Stimulated activated CD4-positive, alpha-beta T cell treated with anti-CD3 and anti-CD28 coated beads, Interleukin-4, amount 100 ng/mL, for 24 hours (primary cell): ENCODE results near the gene CD2BP2.
"Not testable (repeated sequence)": the region's sequence is repeated elsewhere in the genome, so short reads cannot be mapped to it uniquely, and the experiment has no call there.

Source experiments
- DNase-seq: peaks from one replicate; pipeline ENCODE4 v3.0.0-alpha.2; 2020

CD2BP2 gene

DNA sequence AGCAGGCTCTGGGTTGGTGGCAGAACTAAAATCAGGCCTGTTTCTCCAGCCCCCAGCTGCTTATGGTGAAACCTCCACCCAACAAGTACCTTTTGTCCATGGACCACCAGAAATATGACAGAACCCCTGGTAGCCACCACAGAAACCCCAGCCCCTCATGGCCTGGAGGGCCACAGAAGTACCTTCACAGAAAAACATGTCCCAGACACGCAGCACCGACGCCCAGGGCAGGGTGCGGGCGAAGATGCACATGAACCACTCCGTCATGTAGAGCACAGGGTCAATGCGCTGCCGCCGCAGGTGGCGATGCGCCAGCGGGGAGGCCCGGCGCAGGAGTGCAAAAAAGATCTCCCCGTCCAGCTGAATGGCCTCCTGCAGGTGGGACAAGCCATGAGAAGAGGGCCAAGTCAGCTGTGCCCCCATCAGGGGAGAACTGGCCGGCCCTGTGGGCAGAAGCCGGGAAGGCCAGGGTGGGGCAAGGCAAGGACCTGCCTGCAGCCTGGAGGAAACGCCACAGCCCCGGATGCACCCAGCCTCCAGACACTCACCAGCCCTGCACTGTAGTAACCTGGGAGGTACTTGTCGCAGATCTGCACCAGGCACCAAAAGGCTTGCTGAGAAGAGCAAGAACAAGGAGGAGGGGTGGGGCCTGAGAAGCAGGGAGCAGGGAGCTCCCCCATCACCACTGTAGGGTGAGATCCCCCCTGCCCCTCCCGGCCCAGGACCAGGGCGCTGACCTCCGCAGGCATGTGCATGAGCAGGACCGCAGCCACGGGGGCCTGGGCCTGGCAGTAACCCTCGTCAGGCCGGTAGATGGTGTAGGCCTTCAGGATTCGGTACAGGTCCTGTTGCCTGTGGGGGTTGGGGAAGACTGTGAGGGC is 4.1 kb upstream of the CD2BP2 start:
- DNase-seq: no peak

DNA sequence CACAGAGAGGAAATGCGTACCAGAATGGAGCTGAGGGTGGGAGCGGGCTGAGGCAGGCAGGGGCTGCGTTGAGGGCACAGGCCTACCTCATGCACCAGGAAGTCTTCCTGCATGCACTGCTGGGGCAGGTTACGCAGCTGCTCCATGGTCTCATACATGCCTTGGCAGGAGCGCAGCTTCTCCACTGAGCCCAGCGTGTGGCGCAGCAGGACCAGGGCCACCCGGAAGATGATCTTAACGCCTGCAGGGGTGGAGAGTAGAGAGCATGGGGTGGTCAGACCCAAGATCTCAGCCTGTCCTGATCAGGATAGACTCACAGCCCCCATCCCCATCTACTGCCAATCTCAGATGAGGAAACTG is 3.4 kb upstream of the CD2BP2 start:
- DNase-seq: no peak

DNA sequence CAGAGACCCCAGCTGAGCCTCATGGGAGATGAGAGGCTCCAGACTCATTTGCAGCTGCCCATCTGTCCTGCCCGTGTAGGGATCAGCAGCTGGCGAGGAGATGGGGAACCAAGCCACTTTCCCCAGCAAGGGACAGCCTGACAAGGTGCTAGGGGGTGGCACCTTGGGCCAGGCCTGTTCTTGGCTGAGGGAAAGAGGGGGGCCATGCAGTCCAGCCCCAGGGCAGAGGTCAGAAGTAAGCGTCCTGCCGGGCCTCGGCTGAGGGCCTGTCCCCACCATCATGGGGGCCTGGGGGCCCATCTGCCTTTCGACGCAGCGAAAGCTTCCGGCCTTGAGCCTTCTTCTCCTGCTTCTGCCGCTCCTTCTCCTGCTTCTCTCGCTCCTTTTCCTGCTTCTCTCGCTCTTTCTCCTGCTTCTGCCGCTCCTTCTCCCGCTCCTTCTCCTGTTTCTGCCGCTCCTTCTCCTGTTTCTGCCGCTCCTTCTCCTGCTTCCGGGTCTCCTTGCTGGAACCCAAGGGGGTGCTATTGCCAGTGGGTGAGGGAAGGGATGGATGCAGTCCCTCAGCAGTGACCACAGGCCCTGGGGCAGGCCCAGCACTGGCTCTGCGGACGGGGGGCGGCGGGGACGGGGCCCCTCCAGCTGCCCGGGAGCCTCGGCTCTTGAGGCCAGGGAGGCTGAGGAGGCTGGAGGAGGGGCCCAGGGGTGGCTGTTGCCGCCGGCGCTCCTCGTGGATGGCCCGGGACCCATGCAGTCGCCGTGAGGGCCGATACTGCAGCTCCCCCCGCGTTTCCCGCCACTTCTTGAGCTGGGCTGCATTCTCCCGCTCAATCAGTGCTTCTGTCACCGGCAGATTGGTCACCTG is 2.8 kb upstream of the CD2BP2 start:
- no peak for DNase-seq

DNA sequence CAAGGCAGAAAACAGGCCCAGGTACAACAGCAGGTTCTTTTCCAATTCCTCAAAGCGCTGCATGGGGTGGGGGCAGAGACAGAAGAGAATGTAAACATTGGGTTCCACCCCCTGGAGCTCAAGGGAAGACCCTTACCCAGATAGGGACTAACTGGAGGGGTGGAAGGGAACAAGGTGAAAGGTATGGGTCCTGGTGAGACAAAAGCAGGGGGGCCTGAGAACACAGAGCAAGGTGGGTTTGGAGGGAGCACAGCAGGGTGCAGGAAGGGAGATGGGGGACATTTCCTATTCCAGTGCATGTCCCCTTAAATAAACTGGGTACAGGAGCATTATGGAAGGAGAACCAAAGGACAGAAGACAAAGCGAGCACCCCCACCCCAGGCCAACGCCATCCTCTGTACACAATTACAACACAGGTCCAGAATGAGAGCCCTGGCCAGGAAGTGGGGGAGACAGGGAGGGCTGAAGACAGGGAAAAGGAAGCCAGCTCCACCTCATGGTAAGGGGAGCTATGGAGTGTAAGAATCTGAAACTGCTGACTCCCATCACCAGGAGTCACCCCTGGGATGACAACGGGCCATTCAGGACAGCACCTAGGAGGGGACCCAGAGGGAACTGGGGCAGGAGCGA is 2.1 kb upstream of the CD2BP2 start:
- DNase-seq: no peak

DNA sequence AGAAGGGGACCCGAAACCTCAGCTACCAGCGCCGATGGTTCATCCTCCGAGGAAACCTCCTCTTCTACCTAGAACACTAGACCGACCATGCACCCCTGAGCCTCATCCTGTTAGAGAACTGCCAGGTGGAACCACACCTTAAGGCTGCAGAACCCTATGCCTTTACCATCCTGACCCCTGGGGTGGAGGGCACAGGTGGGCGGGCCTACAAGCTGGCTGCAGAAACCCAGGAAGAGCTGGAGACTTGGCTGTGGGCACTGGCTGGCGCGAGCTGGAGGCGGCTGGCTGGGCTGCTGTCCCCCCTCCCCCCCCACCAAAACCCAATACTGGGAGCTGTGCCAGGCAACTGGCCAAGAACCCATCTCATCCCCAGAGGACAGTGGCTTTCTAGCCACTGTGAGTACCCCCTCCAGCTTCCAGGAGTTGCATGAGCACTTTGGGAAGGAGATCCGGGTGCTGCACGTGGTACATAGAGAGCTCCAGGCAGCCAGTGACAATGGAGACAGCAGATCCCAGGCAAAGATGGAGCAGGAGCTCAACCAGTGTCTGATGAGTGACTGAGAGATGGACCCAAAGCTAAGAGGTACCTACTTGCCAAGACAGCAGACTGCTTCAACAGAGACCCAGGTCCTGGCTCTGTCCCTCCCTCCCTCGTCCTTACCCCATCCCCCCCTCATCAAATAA is 1.4 kb upstream of the CD2BP2 start:
- no peak for DNase-seq

DNA sequence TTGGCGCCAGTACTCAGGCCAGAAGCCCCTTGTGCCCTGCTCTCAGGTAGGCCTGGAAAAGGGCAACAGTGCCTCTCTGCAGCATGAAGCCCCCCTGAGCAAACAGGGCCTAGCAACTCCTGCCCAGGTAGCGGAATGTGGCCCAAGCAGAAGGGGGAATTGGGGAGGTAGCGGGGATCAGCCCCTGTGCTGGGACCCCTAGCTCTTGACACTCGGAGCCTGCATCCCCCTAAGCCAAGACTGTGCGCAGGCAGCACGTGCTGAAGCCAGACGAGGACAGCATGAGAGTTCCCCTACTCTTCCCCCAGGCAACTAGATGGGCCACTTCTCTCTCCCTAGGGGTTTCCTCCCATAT is 823 bp upstream of the CD2BP2 start:
- no peak for DNase-seq

DNA sequence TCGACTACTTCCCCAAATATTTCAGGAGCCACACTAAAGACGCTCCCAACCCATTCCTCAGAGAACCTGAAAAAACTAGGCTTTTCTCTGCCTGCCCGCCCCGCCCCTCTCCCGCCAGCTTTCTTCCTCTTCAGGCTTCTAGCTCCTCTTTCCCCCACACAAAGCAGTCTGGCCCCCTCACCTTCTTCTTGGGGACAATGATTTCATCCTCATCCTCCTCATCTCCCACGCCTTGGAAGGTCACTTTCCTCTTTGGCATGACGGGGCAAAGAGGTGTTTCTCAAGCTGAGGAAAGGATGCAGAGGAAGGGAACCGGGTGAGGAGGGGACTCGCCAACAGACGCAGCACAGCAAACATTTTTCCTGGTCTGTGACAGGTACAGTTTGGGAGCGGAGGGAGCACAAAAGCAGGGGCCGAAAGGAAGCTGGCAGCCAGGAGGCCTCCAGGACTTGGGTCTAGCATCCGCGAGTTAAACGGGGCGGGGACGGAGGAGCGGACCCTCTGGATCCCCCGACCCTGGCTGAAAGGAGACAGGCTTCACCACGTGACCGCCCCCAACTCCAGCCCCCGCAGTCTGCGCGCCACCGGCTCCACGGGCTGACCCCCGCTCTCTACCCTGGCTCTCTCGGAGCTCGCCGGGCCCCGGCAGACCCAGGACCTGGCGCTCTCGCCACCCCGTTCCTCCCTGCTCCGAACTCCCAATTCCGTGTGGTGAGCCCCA is 525 bp downstream of the CD2BP2 start:
- DNase-seq: no peak

DNA sequence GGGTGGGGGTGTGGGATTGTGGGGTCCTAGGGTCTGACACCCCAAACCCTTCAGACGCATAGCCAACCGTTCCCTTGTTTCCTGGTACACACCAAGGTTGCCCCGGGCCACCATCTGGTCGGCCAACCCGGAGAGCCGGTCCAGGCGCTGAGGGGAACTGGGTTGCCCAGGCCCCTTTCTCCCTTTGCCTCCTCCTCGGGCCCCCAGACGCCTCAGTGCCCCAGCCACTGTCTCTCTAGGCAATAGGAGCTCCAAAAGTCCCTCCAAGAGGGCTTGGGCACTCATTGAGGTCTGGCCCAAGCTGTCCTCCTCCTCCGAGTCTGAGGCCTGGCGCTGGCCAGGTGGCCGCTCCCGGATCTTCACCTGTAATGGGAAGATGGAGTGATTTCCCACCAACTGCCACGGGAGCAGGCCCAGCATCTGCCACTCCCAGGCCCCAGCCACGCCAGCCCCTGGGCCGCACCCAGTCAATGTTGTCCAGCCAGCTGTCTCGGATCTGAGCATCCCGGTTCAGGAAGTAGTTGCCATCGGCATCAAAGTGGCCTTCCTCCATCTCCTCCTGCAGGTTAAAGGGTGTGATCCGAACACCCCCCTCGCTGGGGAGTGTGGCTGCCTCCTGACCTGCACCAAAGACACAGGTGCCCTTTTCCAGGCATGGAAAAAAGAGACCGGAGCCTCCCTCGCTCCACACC is 1.5 kb downstream of the CD2BP2 start:
- DNase-seq: no peak

DNA sequence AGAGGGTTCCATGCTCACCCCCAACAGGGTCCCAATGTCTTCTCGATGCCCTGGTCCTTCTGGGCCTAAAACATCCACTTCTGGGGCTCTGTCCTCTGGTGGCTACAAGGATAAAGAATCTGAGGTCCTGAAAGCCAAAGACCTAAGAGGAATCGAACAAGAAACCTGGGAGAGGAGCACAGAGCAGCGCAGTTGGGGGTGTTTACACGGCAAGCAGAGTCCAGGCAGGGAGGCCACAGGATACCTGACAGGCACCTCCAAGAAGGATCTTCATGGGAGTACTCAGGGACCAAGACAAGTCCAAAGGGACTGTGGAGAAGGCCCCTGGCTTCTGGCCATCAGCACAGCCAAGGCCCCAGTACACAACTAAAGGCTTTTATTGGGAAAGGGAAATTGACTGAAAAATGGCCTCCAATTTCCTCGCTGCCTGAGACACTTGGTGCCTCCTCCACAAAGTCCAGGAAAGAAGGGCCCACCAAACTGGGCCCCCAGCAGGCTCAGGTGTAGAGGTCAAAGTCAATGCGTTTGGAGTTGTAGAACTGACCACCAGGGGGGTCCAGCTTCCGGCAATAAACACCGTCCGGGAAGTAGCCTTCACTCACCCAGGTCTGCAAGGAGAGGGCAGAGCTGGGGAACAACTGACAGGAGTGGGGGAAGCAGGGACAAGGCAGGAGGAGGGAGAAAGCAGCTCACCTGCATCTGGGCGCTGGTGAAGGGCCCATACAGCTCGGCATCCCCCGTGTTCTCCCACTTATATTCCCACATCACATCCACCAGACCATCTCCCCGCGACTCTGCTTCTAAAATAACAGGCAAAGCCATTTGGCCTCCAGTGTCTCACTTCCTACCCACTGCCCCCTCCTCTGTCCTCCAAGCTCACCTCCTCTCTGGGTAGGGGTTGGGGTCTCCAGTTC is 2.4 kb downstream of the CD2BP2 start:
- DNase-seq: no peak

DNA sequence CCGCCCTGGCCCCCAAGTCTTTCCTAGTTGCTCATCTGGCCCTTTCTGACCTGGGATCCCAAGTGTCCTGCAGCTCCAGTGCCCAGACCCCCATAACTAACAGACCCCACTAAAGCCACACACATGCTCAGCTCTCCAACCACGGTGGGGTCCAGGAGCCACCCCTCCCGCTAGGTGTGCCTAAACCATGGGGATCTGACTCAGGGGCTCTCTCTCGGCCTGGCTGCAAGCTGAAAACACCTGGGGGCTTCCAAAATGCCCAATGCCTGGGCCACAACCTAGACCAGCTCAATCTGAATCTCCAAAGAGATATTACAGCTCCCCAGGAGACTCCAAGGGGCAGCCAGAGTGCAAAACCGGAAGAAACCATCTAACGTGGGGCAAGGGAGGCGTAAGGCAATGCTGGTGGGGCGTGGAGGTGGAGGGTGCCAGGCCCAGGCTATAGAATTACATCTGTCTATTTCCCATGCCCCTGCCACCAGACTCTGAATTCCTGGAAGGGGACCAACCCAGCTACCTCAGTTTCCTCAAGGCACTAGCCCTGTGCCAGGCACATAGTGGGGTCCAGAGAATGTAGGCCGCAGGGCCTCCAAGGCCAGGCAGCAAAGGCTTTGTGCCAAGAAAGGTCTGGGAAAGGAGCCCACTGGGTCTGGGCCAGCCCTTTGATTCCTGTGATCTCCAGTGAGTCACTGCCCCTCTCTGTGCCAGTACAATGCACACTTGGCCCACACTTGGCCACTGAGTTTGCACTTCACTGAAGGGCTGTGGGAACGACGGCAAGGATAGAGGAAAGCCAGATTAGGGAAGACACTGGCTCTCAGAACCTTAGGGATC is 3.3 kb downstream of the CD2BP2 start:
- no peak for DNase-seq

DNA sequence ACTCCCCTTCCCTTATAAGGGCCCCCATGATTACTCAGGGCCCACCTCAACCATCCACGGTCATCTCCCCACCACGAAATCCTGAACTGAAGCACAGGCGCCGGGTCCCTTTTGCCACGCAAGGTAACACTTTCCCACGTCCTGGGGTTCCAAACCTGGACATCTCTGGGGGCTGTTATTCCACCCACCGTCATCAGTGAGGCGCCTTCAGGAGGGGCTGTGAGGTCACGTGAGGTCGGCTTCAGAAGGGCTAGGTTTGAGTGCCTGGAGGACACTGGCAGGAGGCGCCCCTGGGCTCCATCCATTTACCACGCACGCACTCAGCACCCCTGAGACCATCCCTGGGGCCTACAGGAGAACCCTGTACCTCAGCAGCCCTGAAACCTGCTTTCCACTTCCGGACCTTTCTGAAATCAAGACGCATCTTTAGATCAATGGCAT is 4.1 kb downstream of the CD2BP2 start:
- DNase-seq: no peak

DNA sequence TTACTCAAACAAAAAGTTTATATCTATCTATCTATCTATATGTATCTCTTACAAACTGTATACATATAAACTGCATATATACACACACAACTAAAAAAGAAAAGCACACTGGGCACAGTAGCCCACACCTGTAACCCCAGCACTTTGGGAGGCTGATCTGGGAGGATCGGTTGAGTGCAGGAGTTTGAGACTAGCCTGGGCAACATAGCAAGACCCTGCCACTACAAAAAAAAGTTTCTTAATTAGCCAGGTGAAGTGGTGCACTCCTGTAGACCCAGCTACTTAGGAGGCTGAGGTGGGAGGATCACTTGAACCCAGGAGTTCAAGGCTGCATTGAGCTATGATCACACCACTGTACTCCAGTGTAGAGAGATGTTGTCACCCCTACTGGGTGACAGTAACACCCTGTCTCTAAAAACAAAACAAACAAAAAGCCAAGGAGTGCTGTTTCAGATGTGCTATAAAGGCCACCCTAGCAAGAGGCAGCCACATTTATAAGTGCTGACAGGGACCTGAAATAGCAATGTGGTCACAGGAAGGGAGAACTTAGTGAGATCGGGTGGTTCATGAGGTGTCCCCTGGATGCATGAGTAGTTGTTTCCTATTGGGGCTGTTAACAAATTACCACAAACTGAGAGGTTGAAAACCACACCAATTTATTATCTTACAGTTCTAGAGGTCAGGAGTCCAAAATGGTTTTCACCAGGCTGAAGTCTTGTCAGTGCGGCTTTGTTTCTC is 4.8 kb downstream of the CD2BP2 start:
- peak; percentile 33 for DNase-seq

DNA sequence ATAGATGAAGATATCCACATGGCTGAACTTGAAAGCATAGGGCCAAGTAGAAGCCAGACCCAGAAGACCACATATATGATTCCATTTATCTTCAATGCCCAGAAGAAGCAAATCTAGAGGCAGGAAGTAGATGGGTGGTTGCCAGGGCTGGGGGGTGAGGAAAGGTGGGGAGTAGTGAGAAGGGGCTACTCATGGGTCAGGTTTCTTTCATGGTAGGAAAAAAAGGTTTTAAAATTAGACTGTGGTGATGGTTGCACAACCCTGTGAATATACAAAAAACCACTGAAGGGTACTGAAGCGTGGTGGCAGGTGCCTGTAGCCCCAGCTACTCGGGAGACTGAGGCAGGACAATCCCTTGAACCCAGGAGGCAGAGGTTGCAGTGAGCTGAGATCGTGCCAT is 5.4 kb downstream of the CD2BP2 start:
- DNase-seq: no peak

DNA sequence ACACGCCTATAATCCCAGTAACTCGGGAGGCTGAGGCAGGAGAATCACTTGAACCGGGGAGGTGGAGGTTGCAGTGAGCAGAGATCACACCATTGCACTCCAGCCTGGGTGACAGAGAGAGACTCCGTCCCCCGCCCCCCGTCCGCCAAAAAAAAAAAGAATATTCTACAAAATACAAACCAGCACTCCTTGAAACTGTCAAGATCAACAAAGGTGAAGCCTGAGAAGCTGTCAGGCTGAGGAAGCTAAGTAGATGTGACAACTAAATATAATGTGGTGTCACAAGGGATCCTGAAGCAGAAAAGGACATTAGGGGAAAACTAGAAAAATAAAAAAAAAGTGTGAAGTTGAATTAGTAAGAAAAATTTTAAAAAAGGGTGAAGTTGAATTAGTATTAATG is 6.2 kb downstream of the CD2BP2 start:
- DNase-seq: no peak

DNA sequence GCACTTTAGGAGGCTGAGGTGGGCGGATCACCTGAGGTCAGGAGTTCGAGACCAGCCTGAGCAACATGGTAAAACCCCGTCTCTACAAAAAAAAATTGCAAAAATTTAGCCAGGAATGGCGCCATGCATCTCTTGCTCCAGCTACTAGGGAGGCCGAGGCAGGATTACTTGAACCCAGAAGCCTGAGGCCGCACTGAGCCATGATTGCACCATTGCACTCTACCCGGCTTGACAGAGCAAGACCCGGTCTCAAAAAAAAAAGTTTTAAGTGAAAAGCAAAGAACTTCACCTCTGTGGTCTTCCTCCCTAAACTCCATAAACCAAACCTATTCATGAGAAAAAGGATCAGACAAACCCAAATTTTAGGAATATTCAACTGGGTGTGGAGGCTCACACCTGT is 7.0 kb downstream of the CD2BP2 start:
- no peak for DNase-seq

DNA sequence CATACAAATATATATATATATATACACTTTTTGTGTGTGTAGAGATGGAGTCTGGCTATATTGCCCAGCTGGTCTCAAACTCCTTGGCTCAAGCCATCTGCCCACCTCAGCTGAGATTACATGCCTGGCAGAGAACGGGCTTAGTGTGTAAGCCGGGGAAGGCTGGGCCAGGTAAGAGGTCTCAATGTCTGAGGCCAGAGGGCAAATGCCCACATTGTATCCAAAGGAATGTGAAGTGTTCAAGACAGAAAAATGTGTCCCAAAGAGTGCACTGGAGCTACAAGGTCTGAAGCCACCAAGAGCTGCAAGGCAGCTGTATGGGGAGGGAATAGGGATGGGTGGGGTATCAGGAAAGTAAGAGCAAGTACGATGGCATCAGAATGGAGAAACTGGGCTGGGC is 8.8 kb downstream of the CD2BP2 start:
- DNase-seq: no peak

DNA sequence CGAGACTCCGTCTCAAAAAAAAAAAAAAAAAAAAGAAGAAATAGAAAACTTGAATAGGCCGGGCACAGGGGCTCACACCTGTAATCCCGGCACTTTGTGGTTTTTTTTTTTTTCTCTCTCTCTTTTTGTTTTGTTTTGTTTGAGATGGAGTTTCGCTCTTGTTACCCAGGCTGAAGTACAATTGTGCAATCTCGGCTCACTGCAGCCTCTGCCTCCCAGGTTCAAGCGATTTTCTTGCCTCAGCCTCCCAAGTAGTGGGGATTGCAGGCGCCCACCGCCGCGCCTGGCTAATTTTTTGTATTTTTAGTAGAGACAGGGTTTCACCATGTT is 11.7 kb downstream of the CD2BP2 start:
- not testable (repeated sequence) for DNase-seq

DNA sequence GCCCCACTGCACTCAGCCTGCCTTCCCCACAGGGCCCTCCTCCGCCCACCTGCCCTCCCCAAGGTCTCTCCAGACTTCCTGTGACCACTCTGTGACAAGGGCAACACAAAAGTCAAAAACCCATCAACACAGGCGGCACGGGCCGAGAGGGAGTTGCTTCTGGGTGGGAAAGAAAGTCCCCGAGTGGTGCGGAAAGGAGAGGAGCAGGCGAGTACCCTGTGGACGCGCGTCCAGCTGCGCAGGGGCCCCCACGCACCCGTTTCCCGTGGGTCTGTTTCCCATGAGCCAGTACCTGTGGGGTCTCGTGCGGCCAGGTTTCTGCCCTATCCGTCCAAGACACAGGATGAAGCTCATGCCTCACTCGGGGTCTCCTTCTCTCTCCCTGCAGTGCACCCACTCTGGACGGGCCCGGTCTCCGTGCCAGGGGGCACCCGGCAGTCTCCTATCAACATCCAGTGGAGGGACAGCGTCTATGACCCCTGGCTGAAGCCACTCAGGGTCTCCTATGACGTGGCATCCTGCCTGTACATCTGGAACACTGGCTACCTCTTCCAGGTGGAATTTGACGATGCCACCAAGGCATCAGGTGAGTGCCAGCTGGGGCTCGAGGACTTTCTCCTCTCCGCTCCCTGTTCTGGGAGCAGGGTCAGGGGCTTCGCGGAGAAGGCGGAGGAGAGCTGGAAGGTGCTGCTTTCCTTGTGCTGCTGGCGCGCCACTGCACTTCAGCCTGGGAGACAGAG is 12.2 kb downstream of the CD2BP2 start:
- DNase-seq: no peak
